ENCODE measurements around the gene ZNF280B. TPM values are rescaled to one million over a fixed set of nuclear protein-coding genes. Genes with fewer than 3 reads are reported as not detected.

Gene ZNF280B
- total RNA-seq, 1 experiment from 2014 or later = 5.5 TPM

GRCh38 chr22:22487869-22488597 is 20.5 kb downstream of the ZNF280B start:
- RAD21 ChIA-PET (ENCODE audit: low non-redundant PET in 1 of 2, low total read pairs in 2 of 2, uncharacterized antibody in 2 of 2, unreplicated experiment in 2 of 2) = no interaction called here

GRCh38 chr22:22487059-22487458 is 21.5 kb downstream of the ZNF280B start:
- no peak for ATAC-seq
- Histone ChIP-seq H3K79me2 (ENCODE audit: insufficient read depth, low read length) (no peaks in the 10 kb centered on the region), H3K4me3 (replicated peaks in 1 of 2; ENCODE audit: low read depth in 1 of 2, low read length in 2 of 2) (no peak overlapping the region), H3K27me3 (ENCODE audit: insufficient read depth, low read length) (no peaks in the 10 kb centered on the region), H3K27ac (ENCODE audit: low read depth, low read length) (no peak overlapping the region), H3K4me1 (ENCODE audit: control insufficient read depth in 1 of 2, insufficient read depth in 2 of 2, low read length in 2 of 2) (no peaks in the 10 kb centered on the region), H3K4me2 (ENCODE audit: low read length) (no peak overlapping the region), H4K20me1 (ENCODE audit: insufficient read depth) (no peaks in the 10 kb centered on the region), H3K9ac (ENCODE audit: low read length) (no peak overlapping the region), H3K36me3 (ENCODE audit: control insufficient read depth in 1 of 2, insufficient read depth in 2 of 2, low read length in 2 of 2) (peaks cover 18 to 23% of the 10 kb centered on the region in 2 experiments), H3K9me2 (ENCODE audit: insufficient read depth) (no peaks in the 10 kb centered on the region), H2AFZ (ENCODE audit: low read depth, low read length, poor library complexity, severe bottlenecking) (no peak overlapping the region), H3K9me3 (ENCODE audit: control insufficient read depth in 1 of 2, insufficient read depth in 1 of 2, low read depth in 1 of 2, low read length in 2 of 2) (no peaks in the 10 kb centered on the region)
- intact Hi-C loops (cut with micrococcal nuclease) = no loop called here
- no TSS peak for BruUV-seq (replicated peaks)
- DNase-seq (ENCODE audit: low read depth, low spot score) = no peak
- CTCF ChIA-PET = no interaction called here
- RAD21 ChIA-PET (ENCODE audit: low non-redundant PET in 1 of 2, low total read pairs in 2 of 2, uncharacterized antibody in 2 of 2, unreplicated experiment in 2 of 2) = no interaction called here
- POLR2A ChIA-PET = no interaction called here
- TF ChIP-seq CEBPB (IDR thresholded peaks at IDR 0.05; ENCODE audit: low read depth) (no peak), RAD21 (IDR thresholded peaks at IDR 0.05; ENCODE audit: low read depth) (no peak), TCF7L2 (IDR thresholded peaks at IDR 0.05; ENCODE audit: borderline replicate concordance, extremely low read depth, insufficient read depth, insufficient read length) (no peak), EGR1 (IDR thresholded peaks at IDR 0.05; ENCODE audit: low read depth) (no peak), POLR2AphosphoS5 (IDR thresholded peaks at IDR 0.05; ENCODE audit: low read depth, low read length) (no peak)
- TF ChIP-seq, protein P1, sequence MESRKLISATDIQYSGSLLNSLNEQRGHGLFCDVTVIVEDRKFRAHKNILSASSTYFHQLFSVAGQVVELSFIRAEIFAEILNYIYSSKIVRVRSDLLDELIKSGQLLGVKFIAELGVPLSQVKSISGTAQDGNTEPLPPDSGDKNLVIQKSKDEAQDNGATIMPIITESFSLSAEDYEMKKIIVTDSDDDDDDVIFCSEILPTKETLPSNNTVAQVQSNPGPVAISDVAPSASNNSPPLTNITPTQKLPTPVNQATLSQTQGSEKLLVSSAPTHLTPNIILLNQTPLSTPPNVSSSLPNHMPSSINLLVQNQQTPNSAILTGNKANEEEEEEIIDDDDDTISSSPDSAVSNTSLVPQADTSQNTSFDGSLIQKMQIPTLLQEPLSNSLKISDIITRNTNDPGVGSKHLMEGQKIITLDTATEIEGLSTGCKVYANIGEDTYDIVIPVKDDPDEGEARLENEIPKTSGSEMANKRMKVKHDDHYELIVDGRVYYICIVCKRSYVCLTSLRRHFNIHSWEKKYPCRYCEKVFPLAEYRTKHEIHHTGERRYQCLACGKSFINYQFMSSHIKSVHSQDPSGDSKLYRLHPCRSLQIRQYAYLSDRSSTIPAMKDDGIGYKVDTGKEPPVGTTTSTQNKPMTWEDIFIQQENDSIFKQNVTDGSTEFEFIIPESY (IDR thresholded peaks at IDR 0.05; ENCODE audit: extremely low read depth, insufficient replicate concordance, low read length) = no peak

More at GRCh38 chr22:22487869-22488597, 20.5 kb downstream of the ZNF280B start:
- intact Hi-C loops (cut with micrococcal nuclease) = no loop called here
- Histone ChIP-seq H3K4me2 (ENCODE audit: low read length) (no peak overlapping the region), H3K27ac (ENCODE audit: low read depth, low read length) (no peak overlapping the region), H3K27me3 (ENCODE audit: insufficient read depth, low read length) (no peaks in the 10 kb centered on the region), H3K4me3 (replicated peaks in 1 of 2; ENCODE audit: low read depth in 1 of 2, low read length in 2 of 2) (no peak overlapping the region), H3K36me3 (ENCODE audit: control insufficient read depth in 1 of 2, insufficient read depth in 2 of 2, low read length in 2 of 2) (peaks cover 21 to 23% of the 10 kb centered on the region in 2 experiments), H2AFZ (ENCODE audit: low read depth, low read length, poor library complexity, severe bottlenecking) (no peak overlapping the region), H3K9me3 (ENCODE audit: control insufficient read depth in 1 of 2, insufficient read depth in 1 of 2, low read depth in 1 of 2, low read length in 2 of 2) (no peaks in the 10 kb centered on the region), H3K4me1 (ENCODE audit: control insufficient read depth in 1 of 2, insufficient read depth in 2 of 2, low read length in 2 of 2) (no peaks in the 10 kb centered on the region), H4K20me1 (ENCODE audit: insufficient read depth) (no peaks in the 10 kb centered on the region), H3K9me2 (ENCODE audit: insufficient read depth) (no peaks in the 10 kb centered on the region), H3K9ac (ENCODE audit: low read length) (no peak overlapping the region), H3K79me2 (ENCODE audit: insufficient read depth, low read length) (no peaks in the 10 kb centered on the region)
- ChIA-PET POLR2A (no interaction called here), CTCF (no interaction called here)
- TF ChIP-seq SP1 (IDR thresholded peaks at IDR 0.05; ENCODE audit: low read depth) (no peak), SIN3A (IDR thresholded peaks at IDR 0.05; ENCODE audit: low read depth) (no peak)
- BruUV-seq (replicated peaks) = TSS peak; percentile 17
- DNase-seq (ENCODE audit: low read depth, low spot score) (no peak), ATAC-seq (no peak)

Measured in HCT116 (cell line).